Lower leg skin (tissue), 3 donors: ENCODE measurements around the gene DDX1.

Experiments used
- CTCF ChIP-seq, 3 donors: fragments of 450-650 bp; IDR thresholded peaks; one replicate each; pipeline ENCODE4 v1.5.1; 2016; ENCODE audit warnings: antibody characterized with exemption in 3 of 3, mild to moderate bottlenecking in 3 of 3, moderate library complexity in 2 of 3
- POLR2A ChIP-seq, 2 donors: fragments of 450-650 bp; IDR thresholded peaks; one replicate each; pipeline ENCODE4 v1.6.1; 2016 to 2017; ENCODE audit warnings: antibody characterized with exemption in 2 of 2, mild to moderate bottlenecking in 1 of 2, moderate library complexity in 1 of 2

DNA sequence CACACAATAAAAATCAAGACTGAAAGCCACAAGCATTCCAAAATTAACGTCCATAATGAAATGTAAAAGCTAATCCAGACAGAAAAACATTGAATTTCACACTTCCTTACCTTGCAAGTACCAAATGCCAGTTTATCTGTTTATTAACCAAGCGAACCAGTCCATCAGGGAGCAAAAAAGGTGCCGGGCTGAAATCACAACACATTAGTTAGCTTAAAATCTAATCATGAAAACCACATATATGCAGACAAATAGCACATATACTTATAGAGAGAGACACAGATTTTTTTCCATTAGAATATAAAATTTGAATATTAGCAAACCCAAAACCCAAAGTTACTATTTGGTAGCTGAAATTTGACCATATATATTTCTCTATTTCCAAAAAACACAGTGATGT, 37.7 kb upstream of the DDX1 start:
- TF ChIP-seq POLR2A (IDR thresholded peaks at IDR 0.05) (no peak), CTCF (IDR thresholded peaks at IDR 0.05) (no peak)
